Natural killer cell (primary cell): ENCODE results near the gene VEPH1. TPM values are rescaled to one million over a fixed set of nuclear protein-coding genes. Genes with fewer than 3 reads are reported as not detected.

Experiments
- ATAC-seq, 3 donors: fragments of 150-1000 bp in 2 of 3; fragments of 200-7000 bp in 1 of 3; cut with Tn5 transposase; 1 replicate in 1 of 3; 2 replicates in 2 of 3; pipeline ENCODE4 v1.10.0; 2021; ENCODE audit warnings: mild to moderate bottlenecking in 2 of 3, moderate library complexity in 2 of 3
- DNase-seq, 2 donors: peaks; one replicate each; pipeline versions ENCODE4 v3.0.0 to v3.0.0-alpha.2; 2013 to 2021; ENCODE audit warnings: mixed read lengths in 1 of 2
- H3K27ac ChIP-seq: one replicate; pipeline ENCODE4 v1.5.1; 2013; ENCODE audit warnings: mild to moderate bottlenecking, low read length
- H3K27me3 ChIP-seq: one replicate; pipeline ENCODE4 v1.6.1; 2013; ENCODE audit warnings: low read length; ENCODE audit not compliant: control insufficient read depth, insufficient read depth
- H3K36me3 ChIP-seq: one replicate; pipeline ENCODE4 v1.6.1; 2013; ENCODE audit warnings: low read length; ENCODE audit not compliant: control insufficient read depth, insufficient read depth
- H3K4me1 ChIP-seq: one replicate; pipeline ENCODE4 v1.6.1; 2013; ENCODE audit warnings: low read length; ENCODE audit not compliant: control insufficient read depth, insufficient read depth
- H3K4me3 ChIP-seq: one replicate; pipeline ENCODE4 v1.5.1; 2013; ENCODE audit warnings: low read length
- H3K9me3 ChIP-seq: one replicate; pipeline ENCODE4 v1.6.1; 2013; ENCODE audit warnings: low read length; ENCODE audit not compliant: control insufficient read depth, insufficient read depth
- H3K27ac Mint-ChIP-seq, 2 donors: one replicate each; pipeline ENCODE4 v1.8.0; 2022; ENCODE audit warnings: mild to moderate bottlenecking in 2 of 2, mixed read lengths in 2 of 2, moderate library complexity in 1 of 2
- H3K27me3 Mint-ChIP-seq, 2 donors: one replicate each; pipeline ENCODE4 v1.8.0; 2022; ENCODE audit warnings: low read depth in 2 of 2, mixed read lengths in 2 of 2
- H3K36me3 Mint-ChIP-seq: one replicate; pipeline ENCODE4 v1.8.0; 2022; ENCODE audit warnings: mixed read lengths
- H3K4me1 Mint-ChIP-seq, 2 donors: one replicate each; pipeline ENCODE4 v1.8.0; 2022; ENCODE audit warnings: mixed read lengths in 2 of 2
- H3K4me3 Mint-ChIP-seq: one replicate; pipeline ENCODE4 v1.8.0; 2022; ENCODE audit warnings: mild to moderate bottlenecking, moderate library complexity, mixed read lengths
- H3K9me3 Mint-ChIP-seq, 2 donors: one replicate each; pipeline ENCODE4 v1.8.0; 2022; ENCODE audit warnings: mixed read lengths in 2 of 2
- WGBS: methylation state at CpG from one replicate; pipeline ENCODE4 v1.1.7; 2013; ENCODE audit warnings: missing lambda C conversion rate; ENCODE audit not compliant: insufficient coverage; 5-methylcytosine and 5-hydroxymethylcytosine counted together
- intact Hi-C: fragments of 100-400 bp; cut with micrococcal nuclease; formaldehyde crosslinking; loops from one replicate; pipeline ENCODE4 v1.14.2; 2022
- total RNA-seq, 4 donors: library from RNA; stranded (reverse); fragments of 120-200 nt in 1 of 4; gene quantifications; one replicate each; pipeline versions ENCODE4 v1.2.3 to v1.2.4, GENCODE V29; 2013 to 2022
- TF ChIP-seq, protein P1 (sequence below): fragments of 200-600 bp; IDR thresholded peaks from one replicate; pipeline ENCODE4 v1.8.0; 2022; ENCODE audit warnings: antibody characterized with exemption

Gene VEPH1
- total RNA-seq, 3 donors from 2014 or later (not counting 1 experiment from before 2014, with no cell fraction given) = 0.41 to 1.3 (median 0.60) TPM

DNA sequence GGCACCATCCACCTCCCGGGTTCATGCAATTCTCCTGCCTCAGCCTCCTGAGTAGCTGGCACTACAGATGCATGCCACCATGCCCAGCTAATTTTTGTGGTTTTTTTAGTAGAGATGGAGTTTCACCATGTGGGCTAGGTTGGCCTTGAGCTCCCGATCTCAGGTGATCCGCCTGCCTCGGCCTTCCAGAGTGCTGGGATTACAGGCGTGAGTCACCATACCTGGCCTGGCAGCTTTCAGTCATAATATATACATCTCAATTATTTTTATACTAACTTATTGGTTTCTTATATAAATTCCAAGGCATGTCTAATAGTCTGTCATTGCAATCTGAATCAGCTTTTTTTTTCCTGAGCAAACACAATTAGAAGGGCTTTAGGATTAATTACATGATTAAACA is 269.3 kb downstream of the VEPH1 start:
- no peak overlapping the region for H3K4me3 ChIP-seq
- no peaks in the 10 kb centered on the region for H3K9me3 ChIP-seq
- intact Hi-C loops = no loop called here
- TF ChIP-seq, protein P1, sequence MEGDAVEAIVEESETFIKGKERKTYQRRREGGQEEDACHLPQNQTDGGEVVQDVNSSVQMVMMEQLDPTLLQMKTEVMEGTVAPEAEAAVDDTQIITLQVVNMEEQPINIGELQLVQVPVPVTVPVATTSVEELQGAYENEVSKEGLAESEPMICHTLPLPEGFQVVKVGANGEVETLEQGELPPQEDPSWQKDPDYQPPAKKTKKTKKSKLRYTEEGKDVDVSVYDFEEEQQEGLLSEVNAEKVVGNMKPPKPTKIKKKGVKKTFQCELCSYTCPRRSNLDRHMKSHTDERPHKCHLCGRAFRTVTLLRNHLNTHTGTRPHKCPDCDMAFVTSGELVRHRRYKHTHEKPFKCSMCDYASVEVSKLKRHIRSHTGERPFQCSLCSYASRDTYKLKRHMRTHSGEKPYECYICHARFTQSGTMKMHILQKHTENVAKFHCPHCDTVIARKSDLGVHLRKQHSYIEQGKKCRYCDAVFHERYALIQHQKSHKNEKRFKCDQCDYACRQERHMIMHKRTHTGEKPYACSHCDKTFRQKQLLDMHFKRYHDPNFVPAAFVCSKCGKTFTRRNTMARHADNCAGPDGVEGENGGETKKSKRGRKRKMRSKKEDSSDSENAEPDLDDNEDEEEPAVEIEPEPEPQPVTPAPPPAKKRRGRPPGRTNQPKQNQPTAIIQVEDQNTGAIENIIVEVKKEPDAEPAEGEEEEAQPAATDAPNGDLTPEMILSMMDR = no peak
- H3K36me3 Mint-ChIP-seq = no peaks in the 10 kb centered on the region
- no peak overlapping the region for H3K27ac ChIP-seq
- peaks cover 0 to 8% of the 10 kb centered on the region in 2 donors for H3K27me3 Mint-ChIP-seq
- no peak overlapping the region for H3K4me3 Mint-ChIP-seq
- H3K36me3 ChIP-seq = no peaks in the 10 kb centered on the region
- ATAC-seq (no peak), DNase-seq (no peak)
- no peaks in the 10 kb centered on the region for H3K27me3 ChIP-seq
- peaks cover under 1% of the 10 kb centered on the region in 2 donors for H3K4me1 Mint-ChIP-seq
- no peak overlapping the region for H3K27ac Mint-ChIP-seq
- H3K4me1 ChIP-seq = no peaks in the 10 kb centered on the region
- WGBS = 89% methylated on average over 4 of the region's 5 CpGs
- H3K9me3 Mint-ChIP-seq = no peaks in the 10 kb centered on the region

GRCh38 chr3:157232141-157232540 is 271.1 kb downstream of the VEPH1 start:
- no peaks in the 10 kb centered on the region for H3K9me3 ChIP-seq
- H3K36me3 Mint-ChIP-seq = no peaks in the 10 kb centered on the region
- TF ChIP-seq, protein P1 = no peak
- no peaks in the 10 kb centered on the region for H3K27me3 ChIP-seq
- no peaks in the 10 kb centered on the region for H3K4me1 Mint-ChIP-seq
- no peaks in the 10 kb centered on the region for H3K36me3 ChIP-seq
- DNase-seq (no peak), ATAC-seq (no peak)
- WGBS = 93% methylated on average over 3 of the region's 3 CpGs
- no peak overlapping the region for H3K27ac Mint-ChIP-seq
- no peak overlapping the region for H3K27ac ChIP-seq
- no peaks in the 10 kb centered on the region for H3K4me1 ChIP-seq
- peaks cover 0 to 8% of the 10 kb centered on the region in 2 donors for H3K27me3 Mint-ChIP-seq
- intact Hi-C loops = no loop called here
- H3K9me3 Mint-ChIP-seq = no peaks in the 10 kb centered on the region
- H3K4me3 ChIP-seq = no peak overlapping the region
- H3K4me3 Mint-ChIP-seq = no peak overlapping the region

DNA sequence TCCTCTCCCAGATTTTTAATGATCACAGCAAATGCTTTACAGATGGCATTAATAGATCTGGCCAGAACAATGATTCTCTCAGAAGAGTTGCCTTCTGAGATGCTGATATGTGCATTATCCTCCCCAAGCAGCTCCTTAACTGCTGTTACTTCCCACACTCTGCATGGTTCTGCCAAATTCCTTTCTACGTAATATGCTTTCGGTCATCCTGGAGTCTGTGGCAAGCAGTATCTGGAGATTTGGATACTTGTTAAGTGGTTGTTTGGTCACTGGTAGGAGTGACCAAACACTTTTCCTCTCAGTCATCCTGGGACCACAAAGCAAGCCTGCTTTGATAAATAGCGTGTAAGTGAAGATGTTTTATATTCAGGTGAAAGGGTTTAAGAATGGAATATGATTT is 272.1 kb downstream of the VEPH1 start:
- ATAC-seq (no peak), DNase-seq (no peak)
- H3K27ac ChIP-seq = no peak overlapping the region
- no peak overlapping the region for H3K4me3 Mint-ChIP-seq
- peaks cover 0 to 8% of the 10 kb centered on the region in 2 donors for H3K27me3 Mint-ChIP-seq
- no peak overlapping the region for H3K4me3 ChIP-seq
- H3K27ac Mint-ChIP-seq = no peak overlapping the region
- intact Hi-C loops = no loop called here
- TF ChIP-seq, protein P1 = no peak
- H3K9me3 Mint-ChIP-seq = no peaks in the 10 kb centered on the region
- WGBS = 67% methylated on average over 3 of the region's 3 CpGs
- H3K4me1 ChIP-seq = no peaks in the 10 kb centered on the region
- no peaks in the 10 kb centered on the region for H3K36me3 ChIP-seq
- H3K4me1 Mint-ChIP-seq = peaks cover 0 to 1% of the 10 kb centered on the region in 2 donors
- H3K27me3 ChIP-seq = no peaks in the 10 kb centered on the region
- no peaks in the 10 kb centered on the region for H3K9me3 ChIP-seq
- H3K36me3 Mint-ChIP-seq = no peaks in the 10 kb centered on the region

GRCh38 chr3:157226173-157226847 is 276.9 kb downstream of the VEPH1 start:
- intact Hi-C loops = no loop called here
- H3K27ac Mint-ChIP-seq = no peak overlapping the region
- ATAC-seq = peak in 1 of 3 donors; percentile 46
- Histone ChIP-seq H3K4me1 (no peaks in the 10 kb centered on the region), H3K9me3 (no peaks in the 10 kb centered on the region), H3K27ac (no peak overlapping the region), H3K36me3 (no peaks in the 10 kb centered on the region), H3K4me3 (no peak overlapping the region), H3K27me3 (no peaks in the 10 kb centered on the region)
- 100% methylated on average over 2 of the region's 3 CpGs for WGBS
- no peaks in the 10 kb centered on the region for H3K36me3 Mint-ChIP-seq
- TF ChIP-seq, protein P1 = no peak
- no peaks in the 10 kb centered on the region for H3K27me3 Mint-ChIP-seq
- H3K4me3 Mint-ChIP-seq = no peak overlapping the region
- no peak for DNase-seq
- peaks cover 0 to 4% of the 10 kb centered on the region in 2 donors for H3K4me1 Mint-ChIP-seq
- no peaks in the 10 kb centered on the region for H3K9me3 Mint-ChIP-seq
